ENCODE measurements around the gene HOXB2. TPM values are rescaled to one million over a fixed set of nuclear protein-coding genes. Genes with fewer than 3 reads are reported as not detected.
A peak's percentile ranks its signal among the peaks of the same experiment; 100 is the strongest.

Gene HOXB2
- total and polyA plus RNA-seq, 2 of the 8 experiments (the other 6 are each of a cell fraction or from before 2014, with no cell fraction given) = not detected

- TF ChIP-seq CHD7 (IDR thresholded peaks at IDR 0.05; ENCODE audit: insufficient replicate concordance, low read length) (no peak), JUN (IDR thresholded peaks at IDR 0.05; ENCODE audit: low read depth, low read length) (no peak), YY1 (IDR thresholded peaks at IDR 0.05; ENCODE audit: low read depth, low read length) (no peak), NANOG (IDR thresholded peaks at IDR 0.05; ENCODE audit: insufficient read depth, low read depth, low read length, poor library complexity, severe bottlenecking) (peak; percentile 33), CEBPB (IDR thresholded peaks at IDR 0.05; ENCODE audit: low read depth, low read length) (peak; percentile 69; the same call in 1 of the 2 replicates)
These were observed 28.7 kb downstream of the HOXB2 start (continued) for GRCh38 chr17:48515925-48516900.
